GM11168 (cell line): ENCODE measurements around the gene TOX3.

Experiments
- in situ Hi-C: fragments of 300-500 bp; cut with MboI; formaldehyde crosslinking; loops from one replicate; pipeline ENCODE4 v1.12.0; 2022; ENCODE audit warnings: low sequenced_read_pairs; ENCODE audit not compliant: unreplicated experiment

TOX3 gene

GRCh38 chr16:52567193-52567592 lies 20.2 kb upstream of the TOX3 start:
- in situ Hi-C loops = no loop called here

GRCh38 chr16:52563767-52564611 lies 17.0 kb upstream of the TOX3 start:
- in situ Hi-C loops = no loop called here

- in situ Hi-C loops = no loop called here
Observed at GRCh38 chr16:52562770-52563169, 15.8 kb upstream of the TOX3 start.

GRCh38 chr16:52561910-52562741 lies 15.2 kb upstream of the TOX3 start:
- in situ Hi-C loops = no loop called here

- in situ Hi-C loops = no loop called here
Observed at GRCh38 chr16:52558448-52558847, 11.5 kb upstream of the TOX3 start.

- in situ Hi-C loops = no loop called here
Observed at GRCh38 chr16:52557236-52557635, 10.3 kb upstream of the TOX3 start.

- in situ Hi-C loops = no loop called here
Observed at GRCh38 chr16:52556083-52556482, 9.1 kb upstream of the TOX3 start.

GRCh38 chr16:52555572-52555971 lies 8.6 kb upstream of the TOX3 start:
- in situ Hi-C loops = no loop called here

GRCh38 chr16:52554334-52554733 lies 7.4 kb upstream of the TOX3 start:
- in situ Hi-C loops = no loop called here

GRCh38 chr16:52553322-52553721 lies 6.4 kb upstream of the TOX3 start:
- in situ Hi-C loops = no loop called here

- in situ Hi-C loops = no loop called here
Observed at GRCh38 chr16:52552643-52553042, 5.7 kb upstream of the TOX3 start.

- in situ Hi-C loops = no loop called here
Observed at GRCh38 chr16:52549011-52549692, 2.2 kb upstream of the TOX3 start.

- in situ Hi-C loops = no loop called here
Observed at GRCh38 chr16:52548261-52549010, 1.5 kb upstream of the TOX3 start.

- in situ Hi-C loops = no loop called here
Observed at GRCh38 chr16:52547834-52548215, 882 bp upstream of the TOX3 start.

- in situ Hi-C loops = no loop called here
Observed at GRCh38 chr16:52546291-52547003, 496 bp downstream of the TOX3 start.

GRCh38 chr16:52545898-52546266 lies 1.1 kb downstream of the TOX3 start:
- in situ Hi-C loops = no loop called here

- in situ Hi-C loops = no loop called here
Observed at GRCh38 chr16:52545222-52545897, 1.6 kb downstream of the TOX3 start.

GRCh38 chr16:52544703-52545102 lies 2.2 kb downstream of the TOX3 start:
- in situ Hi-C loops = no loop called here

- in situ Hi-C loops = no loop called here
Observed at GRCh38 chr16:52543654-52544053, 3.3 kb downstream of the TOX3 start.
